ENCODE measurements around the gene MYO5B. TPM values are rescaled to one million over a fixed set of nuclear protein-coding genes. Genes with fewer than 3 reads are reported as not detected.

MYO5B gene
- total and polyA plus RNA-seq, 2 experiments from 2014 or later = 20.3 to 41.9 TPM

GRCh38 chr18:50022985-50023384, 172.0 kb downstream of the MYO5B start:
- no peak overlapping the region for H2AFZ ChIP-seq
- no peaks in the 10 kb centered on the region for H3K4me1 ChIP-seq (ENCODE audit: insufficient read depth)
- TF ChIP-seq CTCF (IDR thresholded peaks at IDR 0.05; ENCODE audit: poor library complexity) (no peak), EZH2phosphoT487 (IDR thresholded peaks at IDR 0.05; ENCODE audit: low read depth, severe bottlenecking, unreplicated experiment) (no peak), EZH2 (IDR thresholded peaks at IDR 0.05; ENCODE audit: borderline replicate concordance) (no peak)
- no peak overlapping the region for H3K4me2 ChIP-seq
- H4K20me1 ChIP-seq (ENCODE audit: insufficient read depth, poor library complexity, severe bottlenecking) = no peaks in the 10 kb centered on the region
- no peaks in the 10 kb centered on the region for H3K9me2 ChIP-seq (replicated peaks; ENCODE audit: insufficient read depth)
- no peaks in the 10 kb centered on the region for H3K36me3 ChIP-seq (replicated peaks; ENCODE audit: insufficient read depth, low read depth)
- H3K9me3 ChIP-seq (ENCODE audit: low read depth) = no peaks in the 10 kb centered on the region
- H3K79me2 ChIP-seq = no peaks in the 10 kb centered on the region
- no peak overlapping the region for H3K27ac ChIP-seq
- no peak overlapping the region for H3K4me3 ChIP-seq
- DNase-seq (ENCODE audit: low spot score) = no peak
- H3K27me3 ChIP-seq = no peaks in the 10 kb centered on the region
- 100% methylated on average over 3 of the region's 3 CpGs for WGBS (ENCODE audit: low lambda C conversion rate, missing lambda C conversion rate)

- TF ChIP-seq EZH2 (IDR thresholded peaks at IDR 0.05; ENCODE audit: borderline replicate concordance) (no peak), CTCF (IDR thresholded peaks at IDR 0.05; ENCODE audit: poor library complexity) (no peak), EZH2phosphoT487 (IDR thresholded peaks at IDR 0.05; ENCODE audit: low read depth, severe bottlenecking, unreplicated experiment) (no peak)
- H3K27ac ChIP-seq = no peak overlapping the region
- H3K9me3 ChIP-seq (ENCODE audit: low read depth) = no peaks in the 10 kb centered on the region
- 81% methylated on average over 4 of the region's 4 CpGs for WGBS (ENCODE audit: low lambda C conversion rate, missing lambda C conversion rate)
- H3K4me1 ChIP-seq (ENCODE audit: insufficient read depth) = peaks cover 9% of the 10 kb centered on the region
- no peak overlapping the region for H2AFZ ChIP-seq
- no peak overlapping the region for H3K4me3 ChIP-seq
- H3K27me3 ChIP-seq = no peaks in the 10 kb centered on the region
- H3K9me2 ChIP-seq (replicated peaks; ENCODE audit: insufficient read depth) = no peaks in the 10 kb centered on the region
- H3K79me2 ChIP-seq = no peaks in the 10 kb centered on the region
- no peaks in the 10 kb centered on the region for H3K36me3 ChIP-seq (replicated peaks; ENCODE audit: insufficient read depth, low read depth)
- no peak for DNase-seq (ENCODE audit: low spot score)
- no peaks in the 10 kb centered on the region for H4K20me1 ChIP-seq (ENCODE audit: insufficient read depth, poor library complexity, severe bottlenecking)
- no peak overlapping the region for H3K4me2 ChIP-seq
Observed at GRCh38 chr18:50014606-50015005, 180.3 kb downstream of the MYO5B start.

- Histone ChIP-seq H3K9me3 (ENCODE audit: low read depth) (no peaks in the 10 kb centered on the region), H3K27me3 (no peaks in the 10 kb centered on the region), H4K20me1 (ENCODE audit: insufficient read depth, poor library complexity, severe bottlenecking) (no peaks in the 10 kb centered on the region), H3K27ac (no peak overlapping the region), H3K79me2 (no peaks in the 10 kb centered on the region), H3K4me3 (no peak overlapping the region), H3K9me2 (replicated peaks; ENCODE audit: insufficient read depth) (no peaks in the 10 kb centered on the region), H3K4me1 (ENCODE audit: insufficient read depth) (peaks cover 9% of the 10 kb centered on the region), H3K36me3 (replicated peaks; ENCODE audit: insufficient read depth, low read depth) (no peaks in the 10 kb centered on the region), H3K4me2 (no peak overlapping the region), H2AFZ (no peak overlapping the region)
- 87% methylated on average over 8 of the region's 8 CpGs for WGBS (ENCODE audit: low lambda C conversion rate, missing lambda C conversion rate)
- no peak for DNase-seq (ENCODE audit: low spot score)
- TF ChIP-seq EZH2phosphoT487 (IDR thresholded peaks at IDR 0.05; ENCODE audit: low read depth, severe bottlenecking, unreplicated experiment) (no peak), EZH2 (IDR thresholded peaks at IDR 0.05; ENCODE audit: borderline replicate concordance) (no peak), CTCF (IDR thresholded peaks at IDR 0.05; ENCODE audit: poor library complexity) (no peak)
Observed at GRCh38 chr18:50013363-50014138, 181.4 kb downstream of the MYO5B start.

Measured in hepatocyte (in vitro differentiated cells).